ENCODE data around the gene SIGLEC15. TPM values are rescaled to one million over a fixed set of nuclear protein-coding genes. Genes with fewer than 3 reads are reported as not detected.

SIGLEC15 gene
- total RNA-seq, 1 experiment from 2014 or later: not detected

GRCh38 chr18:45844938-45845337 lies 19.5 kb downstream of the SIGLEC15 start:
- DNase-seq (ENCODE audit: low read depth, low spot score) (no peak), ATAC-seq (no peak)
- Histone ChIP-seq H3K27ac (ENCODE audit: low read depth, low read length) (no peak overlapping the region), H3K4me1 (ENCODE audit: control insufficient read depth in 1 of 2, insufficient read depth in 2 of 2, low read length in 2 of 2) (no peaks in the 10 kb centered on the region), H2AFZ (ENCODE audit: low read depth, low read length, poor library complexity, severe bottlenecking) (no peak overlapping the region), H3K4me2 (ENCODE audit: low read length) (no peak overlapping the region), H3K9me3 (ENCODE audit: control insufficient read depth in 1 of 2, insufficient read depth in 1 of 2, low read depth in 1 of 2, low read length in 2 of 2) (no peaks in the 10 kb centered on the region), H3K36me3 (ENCODE audit: control insufficient read depth in 1 of 2, insufficient read depth in 2 of 2, low read length in 2 of 2) (no peaks in the 10 kb centered on the region), H3K9ac (ENCODE audit: low read length) (no peak overlapping the region), H3K79me2 (ENCODE audit: insufficient read depth, low read length) (no peaks in the 10 kb centered on the region), H3K4me3 (replicated peaks in 1 of 2; ENCODE audit: low read depth in 1 of 2, low read length in 2 of 2) (no peak overlapping the region), H3K9me2 (ENCODE audit: insufficient read depth) (no peaks in the 10 kb centered on the region), H3K27me3 (ENCODE audit: insufficient read depth, low read length) (no peaks in the 10 kb centered on the region), H4K20me1 (ENCODE audit: insufficient read depth) (no peaks in the 10 kb centered on the region)
- intact Hi-C loops (cut with micrococcal nuclease): no loop called here
- CTCF ChIA-PET: no interaction called here
- RAD21 ChIA-PET (ENCODE audit: low non-redundant PET in 1 of 2, low total read pairs in 2 of 2, uncharacterized antibody in 2 of 2, unreplicated experiment in 2 of 2): no interaction called here
- no TSS peak for BruUV-seq (replicated peaks)
- POLR2A ChIA-PET: no interaction called here
- TF ChIP-seq CEBPB (IDR thresholded peaks at IDR 0.05; ENCODE audit: low read depth): no peak
- no peak for TF ChIP-seq EZH2 (IDR thresholded peaks at IDR 0.05)
- no peak for TF ChIP-seq ATF3 (IDR thresholded peaks at IDR 0.05)
- no peak for TF ChIP-seq JUND (IDR thresholded peaks at IDR 0.05)
- no peak for TF ChIP-seq CTCF (IDR thresholded peaks at IDR 0.05 in 2 of 3, conservative IDR thresholded peaks at IDR 0.05 in 1 of 3; ENCODE audit: borderline replicate concordance in 1 of 3, insufficient read depth in 1 of 3, low read depth in 2 of 3, low read length in 2 of 3)

GRCh38 chr18:45845410-45845809 lies 19.9 kb downstream of the SIGLEC15 start:
- CTCF ChIA-PET: no interaction called here
- no peaks in the 10 kb centered on the region for H3K4me1 ChIP-seq (ENCODE audit: control insufficient read depth in 1 of 2, insufficient read depth in 2 of 2, low read length in 2 of 2)
- no peaks in the 10 kb centered on the region for H3K9me2 ChIP-seq (ENCODE audit: insufficient read depth)
- H2AFZ ChIP-seq (ENCODE audit: low read depth, low read length, poor library complexity, severe bottlenecking): no peak overlapping the region
- POLR2A ChIA-PET: no interaction called here
- DNase-seq (ENCODE audit: low read depth, low spot score) (no peak), ATAC-seq (no peak)
- TF ChIP-seq YY1 (IDR thresholded peaks at IDR 0.05; ENCODE audit: extremely low read depth, insufficient replicate concordance, low read depth, low read length): no peak
- no peak for TF ChIP-seq ZNF274 (IDR thresholded peaks at IDR 0.05; ENCODE audit: low read depth, low read length)
- TF ChIP-seq RAD21 (IDR thresholded peaks at IDR 0.05; ENCODE audit: low read depth): no peak
- TF ChIP-seq ATF3 (IDR thresholded peaks at IDR 0.05): no peak
- no peak for TF ChIP-seq SP1 (IDR thresholded peaks at IDR 0.05; ENCODE audit: low read depth)
- TF ChIP-seq EZH2phosphoT487 (IDR thresholded peaks at IDR 0.05; ENCODE audit: borderline replicate concordance): no peak
- no peak for TF ChIP-seq MAX (IDR thresholded peaks at IDR 0.05)
- TF ChIP-seq FOSL1 (IDR thresholded peaks at IDR 0.05; ENCODE audit: low read depth): no peak
- no peak for TF ChIP-seq SRF (IDR thresholded peaks at IDR 0.05; ENCODE audit: low read depth)
- TF ChIP-seq EGR1 (IDR thresholded peaks at IDR 0.05; ENCODE audit: low read depth): no peak
- no peak for TF ChIP-seq POLR2AphosphoS5 (IDR thresholded peaks at IDR 0.05; ENCODE audit: low read depth, low read length)
- TF ChIP-seq ZFX (IDR thresholded peaks at IDR 0.05): no peak
- TF ChIP-seq CEBPB (IDR thresholded peaks at IDR 0.05; ENCODE audit: low read depth): no peak
- no peak for TF ChIP-seq POLR2A (IDR thresholded peaks at IDR 0.05; ENCODE audit: borderline replicate concordance, extremely low read depth, insufficient read depth, insufficient read length)
- no peak for TF ChIP-seq CTCF (IDR thresholded peaks at IDR 0.05 in 2 of 3, conservative IDR thresholded peaks at IDR 0.05 in 1 of 3; ENCODE audit: borderline replicate concordance in 1 of 3, insufficient read depth in 1 of 3, low read depth in 2 of 3, low read length in 2 of 3)
- BruUV-seq (replicated peaks): no TSS peak
- no peaks in the 10 kb centered on the region for H3K9me3 ChIP-seq (ENCODE audit: control insufficient read depth in 1 of 2, insufficient read depth in 1 of 2, low read depth in 1 of 2, low read length in 2 of 2)
- RAD21 ChIA-PET (ENCODE audit: low non-redundant PET in 1 of 2, low total read pairs in 2 of 2, uncharacterized antibody in 2 of 2, unreplicated experiment in 2 of 2): no interaction called here
- no peak overlapping the region for H3K4me2 ChIP-seq (ENCODE audit: low read length)
- no peak overlapping the region for H3K9ac ChIP-seq (ENCODE audit: low read length)
- no peaks in the 10 kb centered on the region for H3K27me3 ChIP-seq (ENCODE audit: insufficient read depth, low read length)
- H3K27ac ChIP-seq (ENCODE audit: low read depth, low read length): no peak overlapping the region
- H3K36me3 ChIP-seq (ENCODE audit: control insufficient read depth in 1 of 2, insufficient read depth in 2 of 2, low read length in 2 of 2): no peaks in the 10 kb centered on the region
- H3K4me3 ChIP-seq (replicated peaks in 1 of 2; ENCODE audit: low read depth in 1 of 2, low read length in 2 of 2): no peak overlapping the region
- no peaks in the 10 kb centered on the region for H3K79me2 ChIP-seq (ENCODE audit: insufficient read depth, low read length)
- intact Hi-C loops (cut with micrococcal nuclease): no loop called here
- H4K20me1 ChIP-seq (ENCODE audit: insufficient read depth): no peaks in the 10 kb centered on the region
